Measurements from ENCODE around the gene OR6B1.

DNA sequence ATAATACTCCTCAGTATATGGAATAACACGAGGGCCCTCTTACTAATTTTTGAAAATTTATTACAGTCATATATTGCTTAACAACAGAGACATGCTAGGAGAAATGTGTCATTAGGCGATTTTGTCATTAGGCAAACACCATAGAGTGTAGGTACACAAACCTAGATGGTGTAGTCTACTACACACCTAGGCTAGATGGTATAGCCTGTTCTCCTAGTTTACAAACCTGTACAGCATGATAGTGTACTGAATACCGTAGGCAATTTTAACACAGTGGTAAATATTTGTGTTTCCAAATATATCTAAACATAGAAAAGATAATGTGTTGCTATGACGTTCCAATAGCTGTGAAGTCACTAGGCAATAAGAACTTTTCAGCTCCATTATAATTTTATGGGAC is 32.7 kb upstream of the OR6B1 start:
- TF ChIP-seq NFRKB (IDR thresholded peaks at IDR 0.05) (no peak), LEF1 (IDR thresholded peaks at IDR 0.05; ENCODE audit: borderline replicate concordance) (no peak), FOXM1 (IDR thresholded peaks at IDR 0.05; ENCODE audit: borderline replicate concordance) (no peak), SUZ12 (IDR thresholded peaks at IDR 0.05) (no peak), TARDBP (IDR thresholded peaks at IDR 0.05) (no peak), FOXA1 (IDR thresholded peaks at IDR 0.05) (no peak), BHLHE40 (IDR thresholded peaks at IDR 0.05; ENCODE audit: borderline replicate concordance) (no peak), ELF4 (IDR thresholded peaks at IDR 0.05) (no peak), ZNF384 (IDR thresholded peaks at IDR 0.05) (no peak), SP1 (IDR thresholded peaks at IDR 0.05) (no peak)
- TF ChIP-seq, protein P1, sequence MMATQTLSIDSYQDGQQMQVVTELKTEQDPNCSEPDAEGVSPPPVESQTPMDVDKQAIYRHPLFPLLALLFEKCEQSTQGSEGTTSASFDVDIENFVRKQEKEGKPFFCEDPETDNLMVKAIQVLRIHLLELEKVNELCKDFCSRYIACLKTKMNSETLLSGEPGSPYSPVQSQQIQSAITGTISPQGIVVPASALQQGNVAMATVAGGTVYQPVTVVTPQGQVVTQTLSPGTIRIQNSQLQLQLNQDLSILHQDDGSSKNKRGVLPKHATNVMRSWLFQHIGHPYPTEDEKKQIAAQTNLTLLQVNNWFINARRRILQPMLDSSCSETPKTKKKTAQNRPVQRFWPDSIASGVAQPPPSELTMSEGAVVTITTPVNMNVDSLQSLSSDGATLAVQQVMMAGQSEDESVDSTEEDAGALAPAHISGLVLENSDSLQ (IDR thresholded peaks at IDR 0.05), result no peak
